ENCODE results near the gene ADH5.

Gene ADH5

DNA sequence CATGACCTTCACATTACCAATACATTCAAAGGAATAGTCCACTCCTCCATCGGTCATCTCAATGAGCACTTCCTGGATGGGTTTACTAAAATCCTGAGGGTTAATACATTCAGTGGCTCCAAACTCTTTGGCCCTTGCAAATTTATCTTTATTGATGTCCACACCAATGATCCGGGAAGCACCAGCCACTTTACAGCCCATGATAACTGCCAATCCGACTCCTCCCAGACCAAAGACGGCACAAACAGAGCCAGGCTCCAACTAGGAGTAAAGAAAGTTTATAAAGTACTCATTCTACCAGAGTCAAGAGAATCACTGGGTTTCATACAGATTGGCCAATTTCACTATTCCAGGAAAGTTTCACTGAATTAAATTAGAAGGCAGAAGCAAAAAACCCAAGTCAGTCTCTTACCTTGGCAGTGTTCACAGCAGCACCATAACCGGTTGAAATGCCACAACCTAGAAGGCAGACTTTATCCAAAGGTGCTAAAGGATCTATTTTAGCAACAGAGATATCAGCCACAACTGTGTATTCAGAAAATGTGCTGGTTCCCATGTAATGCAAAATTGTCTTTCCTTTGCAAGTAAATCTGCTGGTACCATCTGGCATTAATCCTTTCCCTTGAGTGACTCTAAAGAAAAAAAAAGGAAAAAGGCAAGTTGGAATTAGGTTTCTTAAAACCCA lies 12.2 kb downstream of the ADH5 start:
- TF ChIP-seq REST (IDR thresholded peaks at IDR 0.05; ENCODE audit: insufficient read depth in 1 of 2, low read depth in 2 of 2, low read length in 2 of 2) = no peak
- TF ChIP-seq SIN3A (IDR thresholded peaks at IDR 0.05; ENCODE audit: borderline replicate concordance, insufficient read depth, low read length) = no peak
- TF ChIP-seq FOXP2 (optimal IDR thresholded peaks at IDR 0.05; ENCODE audit: borderline replicate concordance, extremely low read depth, extremely low read length, insufficient read depth) = no peak
- TF ChIP-seq POLR2AphosphoS5 (IDR thresholded peaks at IDR 0.05; ENCODE audit: low read depth, low read length) = no peak
- TF ChIP-seq TAF1 (IDR thresholded peaks at IDR 0.05; ENCODE audit: borderline replicate concordance, insufficient read depth, low read length) = no peak

DNA sequence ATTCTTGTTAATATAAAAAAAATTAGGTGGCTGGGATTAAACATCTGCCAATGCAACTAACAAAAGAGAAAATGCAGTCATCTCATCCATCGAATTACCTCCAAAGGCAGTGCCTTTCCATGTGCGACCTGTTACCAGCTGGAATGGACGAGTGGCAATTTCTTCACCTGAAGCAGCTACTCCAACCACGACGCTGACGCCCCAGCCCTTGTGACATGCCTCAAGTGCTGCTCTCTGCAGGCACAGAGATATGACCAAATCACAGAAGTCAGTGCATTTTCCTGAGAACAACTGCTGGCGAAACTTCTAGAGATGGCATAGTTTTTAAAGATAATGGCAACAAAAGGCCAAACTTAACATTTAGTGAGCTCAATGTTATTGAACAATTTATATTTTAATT lies 13.8 kb downstream of the ADH5 start:
- TF ChIP-seq FOXP2 (optimal IDR thresholded peaks at IDR 0.05; ENCODE audit: borderline replicate concordance, extremely low read depth, extremely low read length, insufficient read depth) = no peak
- TF ChIP-seq REST (IDR thresholded peaks at IDR 0.05; ENCODE audit: insufficient read depth in 1 of 2, low read depth in 2 of 2, low read length in 2 of 2) = no peak
- no peak for TF ChIP-seq POLR2AphosphoS5 (IDR thresholded peaks at IDR 0.05; ENCODE audit: low read depth, low read length)
- TF ChIP-seq TAF1 (IDR thresholded peaks at IDR 0.05; ENCODE audit: borderline replicate concordance, insufficient read depth, low read length) = no peak
- no peak for TF ChIP-seq SIN3A (IDR thresholded peaks at IDR 0.05; ENCODE audit: borderline replicate concordance, insufficient read depth, low read length)

DNA sequence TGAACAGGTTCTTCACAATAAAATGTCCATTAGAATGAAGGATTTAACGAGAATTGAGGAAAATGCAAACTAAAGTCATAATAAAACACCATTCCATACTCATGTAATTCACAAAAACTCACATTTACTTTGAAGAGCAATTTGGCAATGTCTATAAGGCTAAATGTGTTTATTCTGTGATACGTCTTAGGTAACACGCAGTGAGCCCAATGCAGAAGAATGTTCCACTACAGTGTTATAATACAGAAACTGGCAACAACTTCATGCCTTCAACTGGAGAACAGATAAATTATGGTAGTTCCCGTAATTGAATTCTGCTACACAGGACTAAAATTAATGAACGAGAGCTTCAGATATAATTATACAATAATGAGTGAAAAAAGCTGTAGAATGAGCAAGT lies 17.4 kb downstream of the ADH5 start:
- TF ChIP-seq POLR2AphosphoS5 (IDR thresholded peaks at IDR 0.05; ENCODE audit: low read depth, low read length) (no peak), SIN3A (IDR thresholded peaks at IDR 0.05; ENCODE audit: borderline replicate concordance, insufficient read depth, low read length) (no peak), TAF1 (IDR thresholded peaks at IDR 0.05; ENCODE audit: borderline replicate concordance, insufficient read depth, low read length) (no peak), REST (IDR thresholded peaks at IDR 0.05; ENCODE audit: insufficient read depth in 1 of 2, low read depth in 2 of 2, low read length in 2 of 2) (no peak), FOXP2 (optimal IDR thresholded peaks at IDR 0.05; ENCODE audit: borderline replicate concordance, extremely low read depth, extremely low read length, insufficient read depth) (no peak)

- TF ChIP-seq SIN3A (IDR thresholded peaks at IDR 0.05; ENCODE audit: borderline replicate concordance, insufficient read depth, low read length) (no peak), TAF1 (IDR thresholded peaks at IDR 0.05; ENCODE audit: borderline replicate concordance, insufficient read depth, low read length) (no peak), FOXP2 (optimal IDR thresholded peaks at IDR 0.05; ENCODE audit: borderline replicate concordance, extremely low read depth, extremely low read length, insufficient read depth) (no peak), POLR2AphosphoS5 (IDR thresholded peaks at IDR 0.05; ENCODE audit: low read depth, low read length) (no peak), REST (IDR thresholded peaks at IDR 0.05; ENCODE audit: insufficient read depth in 1 of 2, low read depth in 2 of 2, low read length in 2 of 2) (no peak)
These were observed 21.0 kb downstream of the ADH5 start for GRCh38 chr4:99067617-99068016.
